Vagina (tissue), 2 donors: ENCODE results near the gene DHFR2. TPM values are rescaled to one million over a fixed set of nuclear protein-coding genes. Genes with fewer than 3 reads are reported as not detected.

Source experiments
- DNase-seq, 2 donors: peaks; one replicate each; pipeline ENCODE4 v3.0.0-alpha.2; 2017; ENCODE audit errors: extremely low spot score in 2 of 2
- H3K27ac ChIP-seq: fragments of 200-600 bp; sonication (generic); one replicate; pipeline ENCODE4 v1.5.1; 2019
- H3K27me3 ChIP-seq: fragments of 200-600 bp; sonication (generic); one replicate; pipeline ENCODE4 v1.5.1; 2019
- H3K36me3 ChIP-seq, 2 donors: fragments of 200-600 bp; sonication (generic); one replicate each; pipeline ENCODE4 v1.5.1; 2017 to 2019
- H3K4me1 ChIP-seq: fragments of 200-600 bp; sonication (generic); one replicate; pipeline ENCODE4 v1.5.1; 2019
- H3K4me3 ChIP-seq, 2 donors: fragments of 200-600 bp; sonication (generic); 1 replicate in 1 of 2; 2 replicates in 1 of 2; pipeline ENCODE4 v1.5.1; 2016 to 2019
- H3K9me3 ChIP-seq: fragments of 200-600 bp; sonication (generic); one replicate; pipeline ENCODE4 v1.5.1; 2019
- CTCF ChIP-seq, 3 experiments: fragments of 450-650 bp in 2 of 3; fragments of 200-600 bp in 1 of 3; sonication (generic) in 1 of 3; IDR thresholded peaks; one replicate each; pipeline ENCODE4 v1.5.1; 2017 to 2019; ENCODE audit warnings: antibody characterized with exemption in 3 of 3, mild to moderate bottlenecking in 2 of 3, moderate library complexity in 2 of 3
- POLR2A ChIP-seq, 2 donors: fragments of 450-650 bp; IDR thresholded peaks; one replicate each; pipeline ENCODE4 v1.6.1; 2017; ENCODE audit warnings: antibody characterized with exemption in 2 of 2, mild to moderate bottlenecking in 2 of 2, moderate library complexity in 2 of 2
- POLR2AphosphoS5 ChIP-seq, 2 donors: sonication (generic); formaldehyde crosslinking; IDR thresholded peaks; one replicate each; pipeline ENCODE4 v1.9.0; 2017; ENCODE audit warnings: antibody characterized with exemption in 2 of 2, mild to moderate bottlenecking in 2 of 2, low read depth in 1 of 2; ENCODE audit not compliant: insufficient read depth in 1 of 2
- intact Hi-C: fragments of 100-400 bp; cut with DNase I; formaldehyde crosslinking; loops from one replicate; pipeline ENCODE4 v1.15.1; 2023
- total RNA-seq: library from RNA; depleted of rRNA; stranded (reverse); fragments of >200 nt; gene quantifications from one replicate; pipeline ENCODE4 v1.2.3, GENCODE V29; 2016

Gene DHFR2
- total RNA-seq, 1 donor from 2014 or later, result 6.4 TPM

- H3K4me3 ChIP-seq, result no peak overlapping the region
- no peaks in the 10 kb centered on the region for H3K4me1 ChIP-seq
- intact Hi-C loops, result no loop called here
- no peaks in the 10 kb centered on the region for H3K27me3 ChIP-seq
- H3K9me3 ChIP-seq, result no peaks in the 10 kb centered on the region
- no peak for DNase-seq
- H3K27ac ChIP-seq, result no peak overlapping the region
- peaks cover 0 to 38% of the 10 kb centered on the region in 2 donors for H3K36me3 ChIP-seq
- TF ChIP-seq POLR2AphosphoS5 (IDR thresholded peaks at IDR 0.05; ENCODE audit: insufficient read depth in 1 of 2, low read depth in 1 of 2) (no peak), CTCF (IDR thresholded peaks at IDR 0.05) (no peak), POLR2A (IDR thresholded peaks at IDR 0.05) (no peak)
Observed at GRCh38 chr3:94099311-94099710, 36.6 kb upstream of the DHFR2 start.

- H3K36me3 ChIP-seq, result peaks cover 0 to 38% of the 10 kb centered on the region in 2 donors
- intact Hi-C loops, result no loop called here
- TF ChIP-seq POLR2AphosphoS5 (IDR thresholded peaks at IDR 0.05; ENCODE audit: insufficient read depth in 1 of 2, low read depth in 1 of 2), result no peak
- no peak for TF ChIP-seq CTCF (IDR thresholded peaks at IDR 0.05)
- TF ChIP-seq POLR2A (IDR thresholded peaks at IDR 0.05), result no peak
Observed at GRCh38 chr3:94098452-94098851, 35.7 kb upstream of the DHFR2 start.

GRCh38 chr3:94095111-94095510 is 32.4 kb upstream of the DHFR2 start:
- peaks cover 0 to 30% of the 10 kb centered on the region in 2 donors for H3K36me3 ChIP-seq

More at GRCh38 chr3:94098452-94098851, 35.7 kb upstream of the DHFR2 start:
- no peak overlapping the region for H3K4me3 ChIP-seq
- H3K4me1 ChIP-seq, result no peaks in the 10 kb centered on the region
- no peaks in the 10 kb centered on the region for H3K9me3 ChIP-seq
- no peak overlapping the region for H3K27ac ChIP-seq
- no peaks in the 10 kb centered on the region for H3K27me3 ChIP-seq
- DNase-seq, result no peak

GRCh38 chr3:94093151-94093550 is 30.4 kb upstream of the DHFR2 start:
- peaks cover 0 to 23% of the 10 kb centered on the region in 2 donors for H3K36me3 ChIP-seq
- no peak for TF ChIP-seq CTCF (IDR thresholded peaks at IDR 0.05)
- no peaks in the 10 kb centered on the region for H3K27me3 ChIP-seq
- no peak overlapping the region for H3K27ac ChIP-seq
- H3K4me1 ChIP-seq, result no peaks in the 10 kb centered on the region
- no peaks in the 10 kb centered on the region for H3K9me3 ChIP-seq
- no peak for DNase-seq
- H3K4me3 ChIP-seq, result no peak overlapping the region
- intact Hi-C loops, result no loop called here

More at GRCh38 chr3:94095111-94095510, 32.4 kb upstream of the DHFR2 start:
- no peaks in the 10 kb centered on the region for H3K27me3 ChIP-seq
- H3K4me1 ChIP-seq, result no peaks in the 10 kb centered on the region
- no peak for DNase-seq
- no peak overlapping the region for H3K4me3 ChIP-seq
- no peaks in the 10 kb centered on the region for H3K9me3 ChIP-seq
- intact Hi-C loops, result no loop called here
- no peak overlapping the region for H3K27ac ChIP-seq
- TF ChIP-seq CTCF (IDR thresholded peaks at IDR 0.05) (no peak), POLR2AphosphoS5 (IDR thresholded peaks at IDR 0.05; ENCODE audit: insufficient read depth in 1 of 2, low read depth in 1 of 2) (no peak), POLR2A (IDR thresholded peaks at IDR 0.05) (no peak)

GRCh38 chr3:94092086-94092485 is 29.4 kb upstream of the DHFR2 start:
- TF ChIP-seq POLR2AphosphoS5 (IDR thresholded peaks at IDR 0.05; ENCODE audit: insufficient read depth in 1 of 2, low read depth in 1 of 2) (no peak), CTCF (IDR thresholded peaks at IDR 0.05) (no peak), POLR2A (IDR thresholded peaks at IDR 0.05) (no peak)
- DNase-seq, result no peak
- no peaks in the 10 kb centered on the region for H3K4me1 ChIP-seq
- H3K27me3 ChIP-seq, result no peaks in the 10 kb centered on the region
- H3K36me3 ChIP-seq, result peaks cover 0 to 20% of the 10 kb centered on the region in 2 donors
- H3K4me3 ChIP-seq, result no peak overlapping the region
- intact Hi-C loops, result no loop called here
- no peak overlapping the region for H3K27ac ChIP-seq
- no peaks in the 10 kb centered on the region for H3K9me3 ChIP-seq
